Fibroblast of villous mesenchyme (primary cell): Measurements from ENCODE around the gene ATP11C. TPM values are rescaled to one million over a fixed set of nuclear protein-coding genes. Genes with fewer than 3 reads are reported as not detected.
A peak's percentile ranks its signal among the peaks of the same experiment; 100 is the strongest.
"Not testable (repeated sequence)": the region's sequence is repeated elsewhere in the genome, so short reads cannot be mapped to it uniquely, and the experiment has no call there.

Source experiments
- DNase-seq: peaks from one replicate; pipeline ENCODE4 v3.0.0-alpha.2; 2010; ENCODE audit warnings: low read depth
- H3K4me3 ChIP-seq: 2 replicates; pipeline ENCODE4 v1.5.1; 2011; ENCODE audit warnings: low read depth, mild to moderate bottlenecking, low read length
- CTCF ChIP-seq: IDR thresholded peaks from 2 replicates; pipeline ENCODE4 v1.5.1; 2012; ENCODE audit warnings: low read depth, mild to moderate bottlenecking, low read length; ENCODE audit not compliant: insufficient read depth
- total RNA-seq: library from RNA; depleted of rRNA; stranded (reverse); fragments of >200 nt; gene quantifications from 2 replicates; pipeline ENCODE4 v1.2.3, GENCODE V29; 2012

Gene ATP11C
- total RNA-seq, 1 donor: 81.6 TPM

- TF ChIP-seq CTCF: no peak
- DNase-seq: no peak
- no peak overlapping the region for H3K4me3 ChIP-seq
Measured at GRCh38 chrX:139967750-139968149, 34.9 kb upstream of the ATP11C start.

GRCh38 chrX:139967300-139967699, 34.4 kb upstream of the ATP11C start:
- DNase-seq: peak; percentile 1
- H3K4me3 ChIP-seq: no peak overlapping the region
- TF ChIP-seq CTCF: peak; percentile 35

- not testable (repeated sequence) for H3K4me3 ChIP-seq, DNase-seq
- TF ChIP-seq CTCF: peak; percentile 16
Measured at GRCh38 chrX:139966159-139966558, 33.3 kb upstream of the ATP11C start.

- H3K4me3 ChIP-seq: no peak within 1 kb of the TSS
- TF ChIP-seq CTCF: no peak
- DNase-seq: no peak
Measured at GRCh38 chrX:139965421-139965820, 32.6 kb upstream of the ATP11C start, which contains the start of gene CXorf66. Gene CXorf66 (minus strand): TSS chrX:139965521. CDS start chrX:139965496, 25 bp downstream.

- not testable (repeated sequence) for DNase-seq, H3K4me3 ChIP-seq
Measured at GRCh38 chrX:139961091-139961490, 28.2 kb upstream of the ATP11C start.

GRCh38 chrX:139949703-139950102, 16.9 kb upstream of the ATP11C start:
- no peak for TF ChIP-seq CTCF
- H3K4me3 ChIP-seq: no peak overlapping the region
- DNase-seq: no peak

GRCh38 chrX:139945075-139945474, 12.2 kb upstream of the ATP11C start:
- no peak for DNase-seq
- no peak overlapping the region for H3K4me3 ChIP-seq
- no peak for TF ChIP-seq CTCF

- H3K4me3 ChIP-seq: no peak overlapping the region
- DNase-seq: no peak
- no peak for TF ChIP-seq CTCF
Measured at GRCh38 chrX:139936259-139936658, 3.4 kb upstream of the ATP11C start.
